HG02943 (cell line): ENCODE data around the gene KRT37.
"Not testable (repeated sequence)": the region's sequence is repeated elsewhere in the genome, so short reads cannot be mapped to it uniquely, and the experiment has no call there.

ENCODE experiments used
- ATAC-seq: cut with Tn5 transposase; IDR thresholded peaks from one replicate; pipeline ENCODE4 v1.9.1; 2021; ENCODE audit warnings: mild to moderate bottlenecking, low read depth, moderate library complexity; ENCODE audit not compliant: unreplicated experiment

KRT37 gene

GRCh38 chr17:41411072-41411840 lies 13.1 kb downstream of the KRT37 start:
- no peak for ATAC-seq

GRCh38 chr17:41407226-41407625 lies 17.2 kb downstream of the KRT37 start:
- ATAC-seq: no peak

- ATAC-seq: no peak
Observed at GRCh38 chr17:41406205-41406604, 18.2 kb downstream of the KRT37 start.

GRCh38 chr17:41404024-41404671 lies 20.2 kb downstream of the KRT37 start:
- ATAC-seq: no peak

DNA sequence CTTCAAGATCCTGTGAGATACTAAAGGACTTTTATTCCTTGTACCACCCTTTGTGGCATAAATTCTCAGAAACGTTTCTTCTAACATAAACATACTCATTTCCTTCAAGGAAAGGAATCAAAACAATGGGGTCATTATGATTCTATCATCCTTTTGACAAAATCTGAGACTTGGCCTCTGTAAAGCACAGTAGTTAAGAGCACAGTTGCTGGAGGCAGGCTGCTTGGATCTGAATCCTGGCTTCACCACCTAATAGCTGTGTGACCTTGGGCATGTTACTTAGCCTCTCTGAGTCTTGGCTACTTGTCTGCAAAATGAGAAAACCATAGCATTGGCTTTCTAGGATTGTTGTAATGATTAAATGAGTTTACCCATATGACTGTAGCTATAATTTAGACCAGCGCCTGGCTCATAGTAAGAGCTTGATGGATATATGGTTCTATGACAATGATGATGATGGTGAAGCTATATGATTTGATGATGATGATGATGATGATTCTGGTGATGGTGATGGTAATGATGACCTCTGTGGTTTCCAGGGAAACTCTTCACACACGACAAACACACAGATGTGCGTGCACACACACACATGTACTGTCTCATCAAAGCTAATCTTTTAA lies 20.9 kb downstream of the KRT37 start:
- no peak for ATAC-seq

- no peak for ATAC-seq
Observed at GRCh38 chr17:41402161-41402560, 22.2 kb downstream of the KRT37 start.

GRCh38 chr17:41396996-41397660 lies 27.3 kb downstream of the KRT37 start, which contains the start of gene KRT31:
KRT31 (minus strand) TSS chr17:41397608; CDS start chr17:41397539, 69 bp downstream.
- no peak for ATAC-seq

DNA sequence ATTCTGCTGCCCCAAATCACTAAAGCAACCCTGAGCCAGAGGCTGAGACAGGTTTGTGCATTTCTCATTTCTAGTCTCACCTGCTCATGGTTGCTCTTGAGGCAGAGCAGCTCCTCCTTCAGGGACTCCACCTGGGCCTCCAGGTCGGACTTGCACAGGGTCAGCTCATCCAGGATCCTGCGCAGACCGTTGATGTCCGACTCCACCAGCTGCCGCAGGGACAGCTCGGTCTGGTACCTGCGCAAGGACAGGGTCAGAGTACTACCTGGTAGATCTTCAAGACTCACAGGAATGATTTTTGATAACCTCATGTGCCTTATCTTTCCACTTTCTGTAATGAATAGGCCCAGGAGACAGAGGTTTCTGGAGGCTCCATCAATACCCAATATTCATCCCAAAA lies 28.0 kb downstream of the KRT37 start:
- ATAC-seq: no peak

DNA sequence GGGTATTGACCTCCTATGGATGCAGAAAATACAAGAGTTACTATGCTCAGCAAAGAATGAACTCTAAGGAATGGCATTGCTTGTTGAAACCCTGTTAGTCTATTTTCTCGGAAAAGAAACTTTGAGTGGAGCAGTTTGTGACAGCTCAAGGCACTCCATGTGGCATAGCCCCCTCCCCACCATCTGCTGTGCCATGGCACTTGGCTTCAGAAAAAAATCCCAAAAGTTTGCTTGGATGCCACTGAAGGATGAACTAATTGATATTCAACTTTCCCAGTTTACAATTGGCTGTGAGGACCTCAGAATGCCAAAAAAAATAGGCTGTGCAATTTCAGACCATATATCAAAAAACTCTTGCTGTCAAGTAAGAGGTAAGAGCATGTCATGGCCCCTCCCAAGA lies 28.8 kb downstream of the KRT37 start:
- ATAC-seq: no peak

DNA sequence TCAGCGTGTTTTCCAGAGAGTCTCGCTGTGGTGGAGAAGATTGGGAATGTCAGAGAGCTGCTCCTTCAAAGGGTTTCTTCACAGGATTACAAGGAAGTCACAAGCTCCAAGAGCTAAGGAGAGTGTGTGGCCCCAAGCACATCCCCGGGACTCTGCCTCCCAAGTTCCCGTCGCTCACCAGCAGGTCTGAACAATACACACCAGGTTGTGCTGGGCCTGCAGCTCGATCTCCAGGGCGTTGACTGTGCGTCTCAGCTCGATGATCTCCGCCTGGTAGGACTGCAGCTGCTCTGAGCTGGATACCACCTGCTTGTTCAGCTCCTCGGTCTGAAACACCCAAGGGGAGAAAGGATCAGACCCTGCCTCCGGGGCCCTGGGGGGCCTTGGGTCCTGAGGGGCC lies 29.3 kb downstream of the KRT37 start:
- ATAC-seq: not testable (repeated sequence)

- no peak for ATAC-seq
Observed at GRCh38 chr17:41394254-41394996, 30.0 kb downstream of the KRT37 start.

DNA sequence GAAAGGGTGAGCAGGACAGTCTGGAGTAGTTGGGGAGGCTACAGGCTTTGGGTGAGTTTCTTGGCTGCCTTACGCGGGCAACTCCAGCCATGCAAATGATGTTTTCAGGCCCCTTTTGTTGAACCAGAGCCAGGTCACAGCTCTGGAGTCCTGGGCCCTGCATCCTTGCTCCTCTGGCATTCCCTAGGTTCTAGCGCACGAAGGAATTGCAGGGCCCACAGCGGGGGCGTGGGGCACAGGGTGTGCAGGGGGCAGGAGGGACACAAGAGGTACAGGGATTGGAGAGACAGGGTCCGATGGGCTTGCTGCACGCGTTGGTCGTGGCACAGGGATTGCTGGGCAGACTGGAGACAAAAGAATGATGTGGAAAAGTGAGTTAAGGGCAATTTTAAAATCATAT lies 30.6 kb downstream of the KRT37 start:
- ATAC-seq: no peak

DNA sequence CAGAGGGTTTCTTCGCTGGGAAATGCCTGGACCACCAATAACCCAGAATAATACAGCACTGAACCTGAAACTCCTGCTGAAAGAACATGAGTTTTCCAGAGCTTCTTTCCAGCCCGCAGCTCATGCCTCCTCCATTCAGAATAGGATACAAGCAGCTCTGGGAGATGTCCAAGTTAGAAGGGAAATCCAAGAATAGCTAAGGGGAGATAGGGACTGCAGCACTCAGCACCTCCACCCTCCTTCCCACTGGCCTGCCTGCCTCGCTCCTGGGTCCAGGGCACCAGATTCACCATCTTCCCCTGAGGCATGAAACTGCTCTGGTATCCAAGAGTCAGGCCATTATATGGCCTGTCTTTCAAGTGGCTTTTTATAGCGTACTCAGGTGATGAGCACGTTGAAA lies 31.1 kb downstream of the KRT37 start:
- ATAC-seq: no peak

- no peak for ATAC-seq
Observed at GRCh38 chr17:41392278-41392677, 32.1 kb downstream of the KRT37 start.

DNA sequence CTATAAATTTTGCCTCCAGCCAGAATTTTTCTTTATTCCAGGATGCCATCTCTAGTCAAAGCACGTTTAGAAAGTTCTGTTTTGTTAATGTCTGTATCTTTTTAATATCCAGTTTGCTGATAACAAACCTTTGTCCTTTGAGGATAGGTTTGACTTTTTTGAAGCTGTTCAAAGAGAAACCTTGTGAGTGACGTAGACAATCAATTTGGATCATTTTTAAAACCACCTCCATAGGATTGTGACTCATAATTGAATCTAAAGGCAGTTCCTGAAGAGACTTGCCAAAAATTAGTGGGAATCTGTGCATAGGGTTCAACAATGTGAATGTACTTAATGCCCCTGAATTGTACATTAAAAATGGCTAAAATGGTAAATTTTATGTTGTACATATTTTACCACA lies 32.9 kb downstream of the KRT37 start:
- ATAC-seq: no peak

- ATAC-seq: no peak
Observed at GRCh38 chr17:41390411-41390938, 33.9 kb downstream of the KRT37 start.

- no peak for ATAC-seq
Observed at GRCh38 chr17:41387670-41388069, 36.7 kb downstream of the KRT37 start.

GRCh38 chr17:41386227-41386626 lies 38.2 kb downstream of the KRT37 start:
- ATAC-seq: no peak

DNA sequence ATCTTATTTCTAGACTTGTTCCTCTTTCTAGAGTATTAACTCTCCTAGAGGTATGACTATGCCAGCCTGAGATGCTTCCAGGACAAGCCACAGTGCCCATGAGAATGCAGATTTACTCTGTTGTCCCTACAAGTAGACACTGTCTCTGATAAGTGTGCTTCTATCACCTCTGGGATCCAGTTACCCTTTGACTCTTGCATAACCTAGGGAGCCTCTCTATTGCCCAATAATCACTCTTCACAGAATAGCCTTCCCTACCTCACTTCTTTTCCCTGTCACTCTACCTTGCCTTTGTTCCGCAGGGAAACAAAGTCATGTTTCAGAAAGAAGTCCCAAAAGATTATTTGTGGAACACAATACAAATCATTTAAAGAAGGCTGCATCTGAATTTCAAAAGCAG lies 40.7 kb downstream of the KRT37 start:
- ATAC-seq: no peak

- ATAC-seq: no peak
Observed at GRCh38 chr17:41382394-41382793, 42.0 kb downstream of the KRT37 start.
